Natural killer cell (primary cell): ENCODE data around the gene CUX1. TPM values are rescaled to one million over a fixed set of nuclear protein-coding genes. Genes with fewer than 3 reads are reported as not detected.

Experiments used
- ATAC-seq, 3 donors: fragments of 150-1000 bp in 2 of 3; fragments of 200-7000 bp in 1 of 3; cut with Tn5 transposase; 1 replicate in 1 of 3; 2 replicates in 2 of 3; pipeline ENCODE4 v1.10.0; 2021; ENCODE audit warnings: mild to moderate bottlenecking in 2 of 3, moderate library complexity in 2 of 3
- DNase-seq, 2 donors: peaks; one replicate each; pipeline versions ENCODE4 v3.0.0 to v3.0.0-alpha.2; 2013 to 2021; ENCODE audit warnings: mixed read lengths in 1 of 2
- H3K27ac ChIP-seq: one replicate; pipeline ENCODE4 v1.5.1; 2013; ENCODE audit warnings: mild to moderate bottlenecking, low read length
- H3K27me3 ChIP-seq: one replicate; pipeline ENCODE4 v1.6.1; 2013; ENCODE audit warnings: low read length; ENCODE audit not compliant: control insufficient read depth, insufficient read depth
- H3K36me3 ChIP-seq: one replicate; pipeline ENCODE4 v1.6.1; 2013; ENCODE audit warnings: low read length; ENCODE audit not compliant: control insufficient read depth, insufficient read depth
- H3K4me1 ChIP-seq: one replicate; pipeline ENCODE4 v1.6.1; 2013; ENCODE audit warnings: low read length; ENCODE audit not compliant: control insufficient read depth, insufficient read depth
- H3K4me3 ChIP-seq: one replicate; pipeline ENCODE4 v1.5.1; 2013; ENCODE audit warnings: low read length
- H3K9me3 ChIP-seq: one replicate; pipeline ENCODE4 v1.6.1; 2013; ENCODE audit warnings: low read length; ENCODE audit not compliant: control insufficient read depth, insufficient read depth
- H3K27ac Mint-ChIP-seq, 2 donors: one replicate each; pipeline ENCODE4 v1.8.0; 2022; ENCODE audit warnings: mild to moderate bottlenecking in 2 of 2, mixed read lengths in 2 of 2, moderate library complexity in 1 of 2
- H3K27me3 Mint-ChIP-seq, 2 donors: one replicate each; pipeline ENCODE4 v1.8.0; 2022; ENCODE audit warnings: low read depth in 2 of 2, mixed read lengths in 2 of 2
- H3K36me3 Mint-ChIP-seq: one replicate; pipeline ENCODE4 v1.8.0; 2022; ENCODE audit warnings: mixed read lengths
- H3K4me1 Mint-ChIP-seq, 2 donors: one replicate each; pipeline ENCODE4 v1.8.0; 2022; ENCODE audit warnings: mixed read lengths in 2 of 2
- H3K4me3 Mint-ChIP-seq: one replicate; pipeline ENCODE4 v1.8.0; 2022; ENCODE audit warnings: mild to moderate bottlenecking, moderate library complexity, mixed read lengths
- H3K9me3 Mint-ChIP-seq, 2 donors: one replicate each; pipeline ENCODE4 v1.8.0; 2022; ENCODE audit warnings: mixed read lengths in 2 of 2
- WGBS: methylation state at CpG from one replicate; pipeline ENCODE4 v1.1.7; 2013; ENCODE audit warnings: missing lambda C conversion rate; ENCODE audit not compliant: insufficient coverage; 5-methylcytosine and 5-hydroxymethylcytosine counted together
- intact Hi-C: fragments of 100-400 bp; cut with micrococcal nuclease; formaldehyde crosslinking; loops from one replicate; pipeline ENCODE4 v1.14.2; 2022
- total RNA-seq, 4 donors: library from RNA; stranded (reverse); fragments of 120-200 nt in 1 of 4; gene quantifications; one replicate each; pipeline versions ENCODE4 v1.2.3 to v1.2.4, GENCODE V29; 2013 to 2022
- TF ChIP-seq, protein P1 (sequence below): fragments of 200-600 bp; IDR thresholded peaks from one replicate; pipeline ENCODE4 v1.8.0; 2022; ENCODE audit warnings: antibody characterized with exemption

The CUX1 gene
- total RNA-seq, 3 donors from 2014 or later (not counting 1 experiment from before 2014, with no cell fraction given) = 59.8 to 77.4 (median 73.6) TPM

- peaks cover 11% of the 10 kb centered on the region for H3K36me3 ChIP-seq
- DNase-seq (no peak), ATAC-seq (no peak)
- Mint-ChIP-seq H3K9me3 (no peaks in the 10 kb centered on the region), H3K4me1 (no peaks in the 10 kb centered on the region), H3K36me3 (peaks cover 3% of the 10 kb centered on the region), H3K4me3 (no peak overlapping the region), H3K27me3 (no peaks in the 10 kb centered on the region), H3K27ac (no peak overlapping the region)
- WGBS = 97% methylated on average over 4 of the region's 6 CpGs
- no peak overlapping the region for H3K4me3 ChIP-seq
- H3K27ac ChIP-seq = no peak overlapping the region
- intact Hi-C loops = no loop called here
- no peaks in the 10 kb centered on the region for H3K4me1 ChIP-seq
- TF ChIP-seq, protein P1, sequence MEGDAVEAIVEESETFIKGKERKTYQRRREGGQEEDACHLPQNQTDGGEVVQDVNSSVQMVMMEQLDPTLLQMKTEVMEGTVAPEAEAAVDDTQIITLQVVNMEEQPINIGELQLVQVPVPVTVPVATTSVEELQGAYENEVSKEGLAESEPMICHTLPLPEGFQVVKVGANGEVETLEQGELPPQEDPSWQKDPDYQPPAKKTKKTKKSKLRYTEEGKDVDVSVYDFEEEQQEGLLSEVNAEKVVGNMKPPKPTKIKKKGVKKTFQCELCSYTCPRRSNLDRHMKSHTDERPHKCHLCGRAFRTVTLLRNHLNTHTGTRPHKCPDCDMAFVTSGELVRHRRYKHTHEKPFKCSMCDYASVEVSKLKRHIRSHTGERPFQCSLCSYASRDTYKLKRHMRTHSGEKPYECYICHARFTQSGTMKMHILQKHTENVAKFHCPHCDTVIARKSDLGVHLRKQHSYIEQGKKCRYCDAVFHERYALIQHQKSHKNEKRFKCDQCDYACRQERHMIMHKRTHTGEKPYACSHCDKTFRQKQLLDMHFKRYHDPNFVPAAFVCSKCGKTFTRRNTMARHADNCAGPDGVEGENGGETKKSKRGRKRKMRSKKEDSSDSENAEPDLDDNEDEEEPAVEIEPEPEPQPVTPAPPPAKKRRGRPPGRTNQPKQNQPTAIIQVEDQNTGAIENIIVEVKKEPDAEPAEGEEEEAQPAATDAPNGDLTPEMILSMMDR = no peak
- H3K27me3 ChIP-seq = no peaks in the 10 kb centered on the region
- no peaks in the 10 kb centered on the region for H3K9me3 ChIP-seq
Observed at GRCh38 chr7:102186306-102186705, 368.9 kb downstream of the CUX1 start.

DNA sequence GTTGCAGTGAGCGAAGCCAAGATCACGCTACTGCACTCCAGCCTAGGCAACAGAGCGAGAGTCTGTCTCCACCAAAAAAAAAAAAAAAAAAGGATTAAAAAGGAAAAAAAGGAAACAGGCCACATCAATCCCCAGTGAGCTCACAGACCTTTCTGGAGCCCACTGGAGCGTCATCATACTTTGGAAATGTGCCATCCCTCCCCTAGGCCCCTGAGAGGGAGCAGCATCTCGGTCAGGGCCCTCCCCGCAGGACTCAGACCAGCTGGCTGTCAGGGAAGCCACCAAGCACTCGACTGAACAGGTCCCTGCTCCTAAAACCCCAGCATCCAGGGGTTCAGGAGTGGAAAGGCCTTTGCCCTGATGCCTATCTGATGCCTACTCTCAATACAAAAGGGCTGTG lies 371.3 kb downstream of the CUX1 start:
- no peaks in the 10 kb centered on the region for H3K9me3 ChIP-seq
- TF ChIP-seq, protein P1 = no peak
- no peak overlapping the region for H3K4me3 ChIP-seq
- H3K4me1 ChIP-seq = no peaks in the 10 kb centered on the region
- WGBS = 94% methylated on average over 7 of the region's 7 CpGs
- Mint-ChIP-seq H3K4me3 (no peak overlapping the region), H3K27ac (no peak overlapping the region), H3K4me1 (no peaks in the 10 kb centered on the region), H3K9me3 (no peaks in the 10 kb centered on the region), H3K36me3 (no peaks in the 10 kb centered on the region), H3K27me3 (no peaks in the 10 kb centered on the region)
- no peak for ATAC-seq
- intact Hi-C loops = no loop called here
- H3K27ac ChIP-seq = no peak overlapping the region
- peaks cover 14% of the 10 kb centered on the region for H3K36me3 ChIP-seq
- DNase-seq = no peak
- H3K27me3 ChIP-seq = no peaks in the 10 kb centered on the region

DNA sequence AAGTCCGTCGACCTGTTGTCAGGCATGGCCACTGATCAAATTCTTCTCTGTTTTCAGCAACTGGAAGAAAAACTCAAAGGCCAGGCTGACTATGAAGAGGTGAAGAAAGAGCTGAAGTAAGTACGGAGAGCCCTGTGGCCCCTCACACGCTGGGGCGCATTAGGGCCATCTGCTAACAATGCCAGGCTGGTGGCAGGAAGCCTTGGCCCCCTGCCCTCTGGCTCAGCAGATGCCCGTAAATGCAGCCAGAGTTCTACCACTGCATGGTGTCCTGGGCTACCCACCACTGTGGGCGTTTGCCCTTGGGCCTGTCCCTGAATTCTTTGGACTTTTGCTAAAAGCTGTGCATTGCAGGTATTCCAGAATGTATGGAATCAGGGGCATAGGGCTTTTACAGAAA lies 372.3 kb downstream of the CUX1 start:
- H3K36me3 Mint-ChIP-seq = no peaks in the 10 kb centered on the region
- TF ChIP-seq, protein P1 = no peak
- no peak overlapping the region for H3K27ac ChIP-seq
- 96% methylated on average over 7 of the region's 7 CpGs for WGBS
- H3K27me3 Mint-ChIP-seq = no peaks in the 10 kb centered on the region
- no peak overlapping the region for H3K4me3 Mint-ChIP-seq
- ATAC-seq (no peak), DNase-seq (no peak)
- H3K36me3 ChIP-seq = peaks cover 16% of the 10 kb centered on the region
- H3K4me1 ChIP-seq = no peaks in the 10 kb centered on the region
- H3K9me3 Mint-ChIP-seq = no peaks in the 10 kb centered on the region
- no peaks in the 10 kb centered on the region for H3K9me3 ChIP-seq
- H3K4me1 Mint-ChIP-seq = no peaks in the 10 kb centered on the region
- intact Hi-C loops = no loop called here
- H3K4me3 ChIP-seq = no peak overlapping the region
- H3K27me3 ChIP-seq = no peaks in the 10 kb centered on the region
- H3K27ac Mint-ChIP-seq = no peak overlapping the region

GRCh38 chr7:102190776-102191350 lies 373.4 kb downstream of the CUX1 start:
- Mint-ChIP-seq H3K27me3 (no peaks in the 10 kb centered on the region), H3K9me3 (no peaks in the 10 kb centered on the region), H3K4me3 (no peak overlapping the region), H3K4me1 (no peaks in the 10 kb centered on the region), H3K27ac (no peak overlapping the region), H3K36me3 (no peaks in the 10 kb centered on the region)
- Histone ChIP-seq H3K27me3 (no peaks in the 10 kb centered on the region), H3K9me3 (no peaks in the 10 kb centered on the region), H3K4me3 (no peak overlapping the region), H3K27ac (no peak overlapping the region), H3K4me1 (no peaks in the 10 kb centered on the region), H3K36me3 (peaks cover 18% of the 10 kb centered on the region)
- 91% methylated on average over 13 of the region's 13 CpGs for WGBS
- TF ChIP-seq, protein P1 = no peak
- intact Hi-C loops = no loop called here
- no peak for DNase-seq
- ATAC-seq = no peak
